Measurements from ENCODE around the gene BMS1. TPM values are rescaled to one million over a fixed set of nuclear protein-coding genes. Genes with fewer than 3 reads are reported as not detected.
"Not testable (repeated sequence)": the region's sequence is repeated elsewhere in the genome, so short reads cannot be mapped to it uniquely, and the experiment has no call there.

BMS1 gene
- total and polyA plus RNA-seq, 3 experiments from 2014 or later = 16.6 to 40.4 (median 40.3) TPM

GRCh38 chr10:42871138-42871641 lies 88.6 kb downstream of the BMS1 start:
- H3K9me3 ChIP-seq (ENCODE audit: low read length); H3K36me3 Mint-ChIP-seq; H3K27ac ChIP-seq (ENCODE audit: low read depth, low read length); H3K4me3 ChIP-seq (ENCODE audit: low read length); H3K27ac Mint-ChIP-seq; DNase-seq; H3K4me1 Mint-ChIP-seq; H3K27me3 ChIP-seq (ENCODE audit: insufficient read depth, low read length, poor library complexity, severe bottlenecking); H3K4me3 Mint-ChIP-seq; H3K9me3 Mint-ChIP-seq; POLR2A ChIA-PET; CTCF ChIA-PET; H3K4me1 ChIP-seq (ENCODE audit: insufficient read depth, low read length); H3K36me3 ChIP-seq (ENCODE audit: insufficient read depth, low read length): not testable (repeated sequence)
- peaks cover 4 to 11% of the 10 kb centered on the region in 2 donors for H3K27me3 Mint-ChIP-seq

- peaks cover 4 to 13% of the 10 kb centered on the region in 2 donors for H3K27me3 Mint-ChIP-seq
- no peaks in the 10 kb centered on the region for H3K9me3 ChIP-seq (ENCODE audit: low read length)
- no peak overlapping the region for H3K4me3 ChIP-seq (ENCODE audit: low read length)
- no peaks in the 10 kb centered on the region for H3K27me3 ChIP-seq (ENCODE audit: insufficient read depth, low read length, poor library complexity, severe bottlenecking)
- H3K4me1 ChIP-seq (ENCODE audit: insufficient read depth, low read length) = no peaks in the 10 kb centered on the region
- no peaks in the 10 kb centered on the region for H3K36me3 Mint-ChIP-seq
- ChIA-PET POLR2A (no interaction called here), CTCF (no interaction called here)
- peak overlapping the region in 1 of 7 donors; percentile 78 for H3K4me3 Mint-ChIP-seq
- DNase-seq = no peak
- no peaks in the 10 kb centered on the region for H3K9me3 Mint-ChIP-seq
- H3K4me1 Mint-ChIP-seq = peaks cover 0 to 6% (median 2%) of the 10 kb centered on the region in 3 donors
- no peak overlapping the region for H3K27ac ChIP-seq (ENCODE audit: low read depth, low read length)
- no peaks in the 10 kb centered on the region for H3K36me3 ChIP-seq (ENCODE audit: insufficient read depth, low read length)
- no peak overlapping the region for H3K27ac Mint-ChIP-seq
These were observed 89.2 kb downstream of the BMS1 start for GRCh38 chr10:42871823-42872222.

- Histone ChIP-seq H3K4me3 (ENCODE audit: low read length) (no peak overlapping the region), H3K27me3 (ENCODE audit: insufficient read depth, low read length, poor library complexity, severe bottlenecking) (no peaks in the 10 kb centered on the region), H3K36me3 (ENCODE audit: insufficient read depth, low read length) (no peaks in the 10 kb centered on the region), H3K9me3 (ENCODE audit: low read length) (no peaks in the 10 kb centered on the region), H3K27ac (ENCODE audit: low read depth, low read length) (no peak overlapping the region), H3K4me1 (ENCODE audit: insufficient read depth, low read length) (no peaks in the 10 kb centered on the region)
- no peaks in the 10 kb centered on the region for H3K4me1 Mint-ChIP-seq
- no peaks in the 10 kb centered on the region for H3K9me3 Mint-ChIP-seq
- POLR2A ChIA-PET = no interaction called here
- CTCF ChIA-PET = no interaction called here
- H3K36me3 Mint-ChIP-seq = no peaks in the 10 kb centered on the region
- no peak overlapping the region for H3K27ac Mint-ChIP-seq
- no peak overlapping the region for H3K4me3 Mint-ChIP-seq
- DNase-seq = no peak
- peaks cover 6 to 18% of the 10 kb centered on the region in 2 donors for H3K27me3 Mint-ChIP-seq
These were observed 90.4 kb downstream of the BMS1 start for GRCh38 chr10:42872865-42873435.

DNA sequence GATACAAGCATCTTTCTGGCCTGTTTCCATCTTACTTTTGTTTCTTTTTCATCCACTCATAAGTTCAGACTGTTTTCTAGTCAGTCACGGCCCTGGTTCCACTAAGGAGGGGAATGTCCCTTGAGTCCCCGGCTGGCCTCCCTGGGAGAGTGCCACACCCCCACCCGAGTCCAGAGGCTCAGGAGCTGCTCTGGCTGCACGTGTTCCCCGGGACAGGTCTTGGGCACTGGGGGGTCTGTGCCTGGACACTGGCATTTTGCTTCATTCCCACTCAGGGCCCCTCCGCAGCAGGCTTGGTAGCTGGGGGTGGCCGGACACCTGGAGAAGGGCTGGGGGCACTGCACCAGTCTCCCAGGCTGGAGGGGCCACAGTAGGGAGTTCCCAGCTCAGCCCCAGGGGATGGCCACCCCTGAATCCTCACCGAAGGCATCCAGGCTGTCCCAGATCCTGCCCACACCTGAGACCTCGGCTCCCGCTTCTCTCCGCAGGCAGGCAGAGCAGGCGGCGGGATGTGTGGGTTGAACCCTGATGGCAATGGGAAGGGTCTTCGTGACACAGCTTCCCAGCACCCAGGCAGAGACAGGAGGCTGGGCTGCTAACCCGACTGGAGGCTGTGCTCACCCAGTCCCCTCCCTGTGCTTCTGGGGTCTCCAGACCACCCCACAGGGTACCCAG lies 92.3 kb downstream of the BMS1 start:
- Histone ChIP-seq H3K27me3 (ENCODE audit: insufficient read depth, low read length, poor library complexity, severe bottlenecking) (no peaks in the 10 kb centered on the region), H3K4me3 (ENCODE audit: low read length) (no peak overlapping the region), H3K4me1 (ENCODE audit: insufficient read depth, low read length) (no peaks in the 10 kb centered on the region), H3K27ac (ENCODE audit: low read depth, low read length) (no peak overlapping the region), H3K36me3 (ENCODE audit: insufficient read depth, low read length) (no peaks in the 10 kb centered on the region), H3K9me3 (ENCODE audit: low read length) (no peaks in the 10 kb centered on the region)
- Mint-ChIP-seq H3K4me1 (no peaks in the 10 kb centered on the region), H3K36me3 (no peaks in the 10 kb centered on the region), H3K27me3 (peaks cover 6 to 18% of the 10 kb centered on the region in 2 donors), H3K27ac (no peak overlapping the region), H3K9me3 (no peaks in the 10 kb centered on the region), H3K4me3 (no peak overlapping the region)
- CTCF ChIA-PET = no interaction called here
- DNase-seq = no peak
- POLR2A ChIA-PET = no interaction called here

DNA sequence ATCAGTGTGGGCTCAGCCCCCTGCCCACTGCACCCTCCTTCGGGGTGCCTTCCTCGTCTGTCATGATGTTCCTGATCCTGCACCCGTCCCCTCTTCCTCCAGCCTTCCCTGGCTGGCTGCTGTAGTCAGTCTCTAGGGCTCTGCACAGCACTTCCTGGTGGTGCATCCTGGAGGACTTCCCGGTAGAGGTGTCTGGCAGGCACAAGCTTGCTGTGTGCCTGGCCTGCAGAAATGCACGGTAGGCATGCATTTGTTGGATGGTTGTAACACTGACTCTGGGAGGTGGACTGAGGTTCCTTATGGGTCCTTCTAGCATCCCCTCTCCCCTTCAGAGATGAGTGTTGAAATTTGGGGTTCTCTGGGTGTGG lies 92.8 kb downstream of the BMS1 start:
- no peak overlapping the region for H3K4me3 Mint-ChIP-seq

DNA sequence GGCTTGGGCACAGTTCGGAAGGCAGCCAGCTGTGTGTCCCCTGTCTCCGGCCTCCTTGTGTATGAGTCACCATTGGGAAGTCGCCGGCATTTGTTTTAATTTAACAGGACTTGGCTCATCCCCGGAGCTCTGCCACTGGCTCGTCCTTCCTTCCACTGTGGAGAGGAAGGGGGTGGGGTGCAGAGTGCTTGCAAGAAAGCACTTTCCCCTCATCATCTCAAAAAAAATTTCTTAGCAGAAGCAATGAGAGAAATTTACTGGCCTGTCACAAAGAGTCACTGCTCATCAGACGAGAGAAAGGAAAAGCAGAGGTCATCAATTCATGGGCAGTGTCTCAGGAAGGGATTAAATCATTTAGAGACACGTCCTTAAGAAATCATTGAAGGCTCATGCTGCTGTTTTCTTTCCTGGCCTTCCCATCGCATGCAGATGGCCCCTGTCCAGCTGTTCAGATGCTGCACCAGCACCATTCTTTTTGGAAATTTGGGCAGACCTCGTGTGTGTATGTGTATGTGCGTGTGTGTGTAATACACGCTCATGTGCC lies 93.3 kb downstream of the BMS1 start:
- H3K27me3 Mint-ChIP-seq = peaks cover 6 to 18% of the 10 kb centered on the region in 2 donors
- peak overlapping the region in 1 of 8 donors; percentile 38 for H3K27ac Mint-ChIP-seq
- no peak for DNase-seq
- H3K4me3 Mint-ChIP-seq = no peak overlapping the region
- H3K9me3 ChIP-seq (ENCODE audit: low read length) = no peaks in the 10 kb centered on the region
- H3K36me3 ChIP-seq (ENCODE audit: insufficient read depth, low read length) = no peaks in the 10 kb centered on the region
- peaks cover 0 to 2% (median 0%) of the 10 kb centered on the region in 5 donors for H3K9me3 Mint-ChIP-seq
- H3K27me3 ChIP-seq (ENCODE audit: insufficient read depth, low read length, poor library complexity, severe bottlenecking) = no peaks in the 10 kb centered on the region
- no peaks in the 10 kb centered on the region for H3K4me1 ChIP-seq (ENCODE audit: insufficient read depth, low read length)
- ChIA-PET POLR2A (no interaction called here), CTCF (no interaction called here)
- H3K27ac ChIP-seq (ENCODE audit: low read depth, low read length) = no peak overlapping the region
- H3K4me3 ChIP-seq (ENCODE audit: low read length) = no peak overlapping the region
- H3K4me1 Mint-ChIP-seq = no peaks in the 10 kb centered on the region
- no peaks in the 10 kb centered on the region for H3K36me3 Mint-ChIP-seq

More for the DNA sequence above, 92.8 kb downstream of the BMS1 start:
- ChIA-PET CTCF (no interaction called here), POLR2A (no interaction called here)
- Histone ChIP-seq H3K4me1 (ENCODE audit: insufficient read depth, low read length) (no peaks in the 10 kb centered on the region), H3K36me3 (ENCODE audit: insufficient read depth, low read length) (no peaks in the 10 kb centered on the region), H3K27ac (ENCODE audit: low read depth, low read length) (no peak overlapping the region), H3K9me3 (ENCODE audit: low read length) (no peaks in the 10 kb centered on the region), H3K4me3 (ENCODE audit: low read length) (no peak overlapping the region), H3K27me3 (ENCODE audit: insufficient read depth, low read length, poor library complexity, severe bottlenecking) (no peaks in the 10 kb centered on the region)
- peaks cover 6 to 18% of the 10 kb centered on the region in 2 donors for H3K27me3 Mint-ChIP-seq
- H3K27ac Mint-ChIP-seq = peak overlapping the region in 1 of 8 donors; percentile 38
- DNase-seq = no peak
- H3K4me1 Mint-ChIP-seq = no peaks in the 10 kb centered on the region
- H3K9me3 Mint-ChIP-seq = peaks cover 0 to 2% (median 0%) of the 10 kb centered on the region in 5 donors
- H3K36me3 Mint-ChIP-seq = no peaks in the 10 kb centered on the region

DNA sequence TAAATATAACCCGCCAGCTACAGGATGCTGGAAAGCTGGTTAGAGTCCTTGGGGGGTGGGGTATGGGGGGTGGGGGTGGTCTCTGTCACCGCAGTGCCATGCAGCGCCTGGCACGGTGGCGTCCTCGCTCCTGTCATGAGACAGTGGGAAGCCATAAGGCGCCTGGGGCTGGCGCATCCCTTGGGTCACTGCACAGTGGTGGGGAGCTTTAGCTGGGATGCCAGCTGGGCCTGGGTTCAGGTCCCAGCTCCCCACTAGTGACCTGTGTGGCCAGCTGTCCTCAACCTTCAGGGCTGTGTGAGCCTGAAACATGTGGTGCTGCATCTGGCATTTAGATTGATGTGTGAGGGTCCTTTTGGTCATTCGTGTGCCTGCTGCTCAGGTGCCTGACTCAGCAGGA lies 93.9 kb downstream of the BMS1 start:
- no peak for DNase-seq
- no peaks in the 10 kb centered on the region for H3K36me3 ChIP-seq (ENCODE audit: insufficient read depth, low read length)
- Mint-ChIP-seq H3K9me3 (peaks cover 0 to 5% (median 0%) of the 10 kb centered on the region in 5 donors), H3K36me3 (no peaks in the 10 kb centered on the region), H3K27ac (no peak overlapping the region), H3K27me3 (peaks cover 4 to 18% of the 10 kb centered on the region in 2 donors), H3K4me3 (no peak overlapping the region), H3K4me1 (no peaks in the 10 kb centered on the region)
- H3K4me3 ChIP-seq (ENCODE audit: low read length) = no peak overlapping the region
- H3K27me3 ChIP-seq (ENCODE audit: insufficient read depth, low read length, poor library complexity, severe bottlenecking) = no peaks in the 10 kb centered on the region
- ChIA-PET CTCF (no interaction called here), POLR2A (no interaction called here)
- no peaks in the 10 kb centered on the region for H3K9me3 ChIP-seq (ENCODE audit: low read length)
- no peak overlapping the region for H3K27ac ChIP-seq (ENCODE audit: low read depth, low read length)
- no peaks in the 10 kb centered on the region for H3K4me1 ChIP-seq (ENCODE audit: insufficient read depth, low read length)

DNA sequence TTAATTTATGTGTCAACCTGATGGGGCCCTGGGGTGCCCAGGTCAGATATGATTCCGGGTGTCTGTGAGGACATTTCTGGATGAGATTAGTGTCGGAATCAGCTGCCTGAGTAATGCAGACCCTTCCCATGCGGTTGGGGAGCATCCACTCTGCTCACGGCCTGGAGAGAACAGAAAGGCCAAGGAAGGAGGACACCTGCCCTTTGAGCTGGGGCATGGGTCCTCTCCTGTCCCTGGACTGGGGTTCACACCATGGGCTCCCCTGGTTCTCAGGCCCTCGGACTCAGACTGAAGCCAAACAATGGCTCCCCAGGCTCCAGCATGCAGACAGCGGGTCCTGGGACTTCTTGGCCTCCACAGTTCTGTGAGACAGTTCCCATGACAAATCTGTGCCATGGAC lies 94.3 kb downstream of the BMS1 start:
- ChIA-PET CTCF (no interaction called here), POLR2A (no interaction called here)
- Mint-ChIP-seq H3K9me3 (peaks cover 0 to 5% (median 1%) of the 10 kb centered on the region in 5 donors), H3K4me3 (no peak overlapping the region), H3K4me1 (no peaks in the 10 kb centered on the region), H3K27me3 (peaks cover 4 to 18% of the 10 kb centered on the region in 2 donors), H3K27ac (no peak overlapping the region), H3K36me3 (no peaks in the 10 kb centered on the region)
- Histone ChIP-seq H3K27me3 (ENCODE audit: insufficient read depth, low read length, poor library complexity, severe bottlenecking) (no peaks in the 10 kb centered on the region), H3K36me3 (ENCODE audit: insufficient read depth, low read length) (no peaks in the 10 kb centered on the region), H3K9me3 (ENCODE audit: low read length) (no peaks in the 10 kb centered on the region), H3K4me3 (ENCODE audit: low read length) (no peak overlapping the region), H3K4me1 (ENCODE audit: insufficient read depth, low read length) (no peaks in the 10 kb centered on the region), H3K27ac (ENCODE audit: low read depth, low read length) (no peak overlapping the region)
- no peak for DNase-seq

All from CD8-positive, alpha-beta memory T cell (primary cell).